Fibroblast of gingiva (primary cell): ENCODE data around the gene STPG3.

ENCODE experiments used
- DNase-seq: peaks from one replicate; pipeline ENCODE4 v3.0.0-alpha.2; 2011; ENCODE audit warnings: low read depth

STPG3 gene

DNA sequence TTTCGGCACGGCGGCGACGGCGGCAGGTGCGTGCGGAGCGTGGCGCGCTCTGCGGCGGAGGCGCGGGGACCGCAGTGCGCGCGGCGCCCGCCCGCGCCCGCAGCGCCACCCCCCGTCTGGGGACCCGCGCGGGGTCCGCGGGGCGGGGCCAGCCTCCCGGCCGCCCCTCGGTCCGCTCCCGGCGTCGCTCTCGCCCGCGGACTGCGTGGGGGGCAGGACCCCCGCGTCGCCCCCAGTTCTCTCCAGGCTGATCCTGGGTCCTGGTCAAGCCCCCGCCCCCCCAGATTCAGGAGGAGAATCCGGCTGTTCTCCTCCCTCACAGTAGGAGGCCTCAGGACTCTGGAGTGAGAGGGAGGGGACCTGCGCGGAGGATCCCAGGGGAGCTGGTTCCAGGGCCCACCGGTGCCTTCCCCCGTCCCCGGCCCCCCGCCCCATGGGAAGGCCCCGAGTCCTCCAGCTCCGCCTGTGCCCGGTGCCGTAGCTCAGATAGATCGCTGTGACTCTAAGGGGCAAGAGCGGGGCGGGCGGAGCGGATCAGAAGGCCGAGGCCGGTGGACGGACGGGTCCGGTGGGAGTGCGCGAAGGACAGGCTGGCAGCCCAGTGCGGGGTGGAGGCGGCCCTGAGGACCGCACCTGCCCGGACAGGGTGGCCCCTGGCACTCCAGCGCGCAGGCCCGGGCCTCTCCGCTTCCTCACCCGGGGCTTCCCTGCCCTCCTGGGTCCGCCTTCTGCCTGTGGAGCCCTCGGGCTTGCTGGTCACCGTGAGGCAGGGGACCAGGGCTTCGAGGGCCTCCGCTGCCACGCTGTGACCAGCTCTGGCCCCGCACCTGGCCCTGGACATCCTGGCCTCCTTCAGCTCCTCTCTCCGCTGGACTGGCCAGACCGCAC, 28.7 kb upstream of the STPG3 start, which contains the start of gene RNF208:
TSS of gene RNF208 (minus strand) at position 51 of the 888 bp plus-strand sequence. CDS start 1,028 bp downstream, outside the sequence.
- DNase-seq, result no peak

DNA sequence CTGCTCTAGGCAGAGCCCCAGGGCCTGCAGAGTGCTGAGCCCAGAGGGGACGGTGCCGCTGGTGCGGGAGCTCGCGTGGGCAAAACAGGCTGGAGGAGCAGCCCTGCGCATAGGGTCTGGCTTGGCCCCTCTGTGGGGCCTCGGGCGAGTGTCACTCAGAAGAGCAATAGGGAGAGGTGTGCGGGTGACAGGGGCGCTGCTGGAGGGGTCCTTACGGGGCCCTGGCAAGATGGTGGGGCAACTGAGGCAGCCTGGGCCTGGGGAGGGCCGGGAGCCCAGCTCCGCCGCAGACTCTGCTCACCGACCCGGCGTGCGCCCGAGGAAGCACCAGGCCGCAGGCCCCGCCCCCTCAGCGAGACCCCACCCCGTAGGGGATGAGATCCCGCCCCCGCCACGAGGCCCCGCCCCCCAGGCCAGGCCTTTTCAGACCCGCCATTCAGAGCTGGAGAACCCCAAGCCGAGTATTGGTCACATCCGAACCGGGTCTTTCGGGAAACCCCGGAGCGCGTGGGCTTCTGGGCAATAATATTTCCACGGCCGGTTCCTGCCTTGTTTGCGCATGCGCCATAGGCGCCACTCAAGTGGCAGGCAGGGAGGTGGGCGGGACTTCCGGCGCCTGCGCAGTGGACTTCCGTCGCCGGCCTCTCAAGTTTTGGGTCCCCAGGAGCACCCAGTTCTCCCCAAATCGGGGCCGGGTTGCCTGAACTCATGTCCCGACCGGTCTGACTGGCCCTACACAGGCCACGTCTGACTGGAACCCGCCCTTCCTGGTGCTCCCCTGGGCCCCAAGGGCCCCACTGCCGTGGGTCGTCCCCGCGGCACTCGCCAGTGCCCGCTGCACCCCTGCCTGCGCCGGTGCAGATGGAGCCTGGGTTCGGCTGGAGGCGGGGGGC, 27.8 kb upstream of the STPG3 start:
- DNase-seq, result peak; percentile 96

DNA sequence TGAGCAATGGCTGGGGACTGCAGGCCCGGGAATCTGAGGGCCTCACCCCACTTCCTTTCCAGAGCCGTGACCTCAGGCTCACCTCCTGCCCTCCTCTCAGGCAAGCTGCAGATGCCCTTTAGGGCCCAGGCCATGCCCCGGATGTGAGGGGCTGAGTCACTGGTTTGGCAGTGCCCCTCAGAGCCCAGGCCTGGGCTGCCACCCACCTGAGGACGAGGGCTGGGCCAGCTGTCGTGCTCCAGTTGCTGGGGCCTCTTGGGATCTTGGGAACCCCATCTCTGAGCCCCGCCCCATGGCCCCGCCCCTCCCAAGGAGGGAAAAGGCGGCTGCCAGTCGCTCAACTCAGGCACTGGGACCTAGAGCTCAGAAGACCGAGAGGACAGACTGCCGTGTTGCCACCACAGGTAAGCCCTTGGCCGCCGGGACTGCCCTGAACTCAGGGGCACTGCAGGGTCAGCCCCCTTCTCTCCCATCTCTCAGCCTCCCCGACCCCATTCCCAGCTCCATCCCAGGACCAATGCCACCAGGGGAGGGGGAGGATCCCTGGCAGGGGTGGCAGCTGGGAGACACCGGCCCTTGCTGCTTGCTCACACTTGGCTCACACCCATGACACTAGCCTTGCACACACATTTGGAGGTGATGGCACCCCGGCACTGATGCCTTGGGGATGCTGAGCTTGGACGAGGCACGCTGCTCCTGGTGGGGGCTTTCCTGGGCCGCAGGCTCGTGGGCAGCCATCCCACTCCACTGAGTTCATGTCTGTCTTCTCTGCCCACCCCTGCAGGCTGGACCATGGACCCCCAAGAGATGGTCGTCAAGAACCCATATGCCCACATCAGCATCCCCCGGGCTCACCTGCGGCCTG, 26.0 kb upstream of the STPG3 start, which contains the start of gene CYSRT1:
TSS of gene CYSRT1 (plus strand) at position 345 of the 865 bp plus-strand sequence. CDS start at position 793, 448 bp downstream.
- DNase-seq, result no peak

DNA sequence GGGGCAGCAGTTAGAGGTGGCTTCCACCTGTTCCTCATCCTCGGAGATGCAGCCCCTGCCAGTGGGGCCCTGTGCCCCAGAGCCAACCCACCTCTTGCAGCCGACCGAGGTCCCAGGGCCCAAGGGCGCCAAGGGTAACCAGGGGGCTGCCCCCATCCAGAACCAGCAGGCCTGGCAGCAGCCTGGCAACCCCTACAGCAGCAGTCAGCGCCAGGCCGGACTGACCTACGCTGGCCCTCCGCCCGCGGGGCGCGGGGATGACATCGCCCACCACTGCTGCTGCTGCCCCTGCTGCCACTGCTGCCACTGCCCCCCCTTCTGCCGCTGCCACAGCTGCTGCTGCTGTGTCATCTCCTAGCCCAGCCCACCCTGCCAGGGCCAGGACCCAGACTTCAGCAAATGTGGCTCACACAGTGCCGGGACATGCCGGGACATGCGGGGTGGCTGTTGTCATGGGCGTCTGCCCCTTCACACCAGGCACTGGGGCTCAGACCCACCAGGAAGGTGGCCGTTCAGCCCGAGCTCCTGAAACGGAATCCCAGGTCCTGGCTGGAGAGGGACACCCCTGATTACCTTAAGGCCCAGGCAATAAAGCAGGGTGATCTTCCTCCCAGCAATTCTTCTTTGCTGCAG, 25.3 kb upstream of the STPG3 start:
- no peak for DNase-seq

DNA sequence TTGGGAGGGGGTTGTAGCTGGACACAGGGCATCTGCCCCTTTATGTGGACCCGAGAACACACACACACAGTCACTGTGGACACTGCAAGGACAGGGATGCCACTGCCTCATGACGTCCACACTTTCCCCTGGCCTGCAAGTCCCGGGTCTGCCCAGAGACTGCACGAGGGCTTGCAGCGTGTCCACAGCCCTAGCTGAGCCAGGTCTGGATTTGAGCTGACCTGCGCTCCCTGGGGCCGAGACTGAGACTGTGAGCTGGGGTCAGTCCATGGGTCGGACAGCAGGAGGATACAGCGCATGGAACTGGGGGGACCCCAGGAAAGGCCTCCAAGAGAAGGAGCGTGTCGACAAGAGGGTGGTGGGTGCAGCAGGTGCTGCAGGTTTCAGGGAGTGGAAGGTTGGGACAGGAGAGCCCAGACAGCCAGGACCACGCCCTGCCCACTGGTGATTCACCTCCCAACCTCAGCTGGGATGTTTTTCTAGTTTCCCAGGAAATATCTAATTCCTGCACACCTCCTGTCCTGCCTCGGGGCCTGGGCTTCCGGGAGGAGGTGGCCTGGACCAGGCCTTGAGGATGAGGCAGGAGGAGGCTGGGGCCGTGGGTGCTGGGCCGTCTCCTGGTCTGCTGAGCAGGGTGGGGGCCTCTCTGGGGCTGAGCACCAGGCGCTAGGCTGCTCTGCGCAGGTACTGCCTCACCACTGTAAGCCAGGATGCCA, 24.6 kb upstream of the STPG3 start:
- DNase-seq, result no peak

DNA sequence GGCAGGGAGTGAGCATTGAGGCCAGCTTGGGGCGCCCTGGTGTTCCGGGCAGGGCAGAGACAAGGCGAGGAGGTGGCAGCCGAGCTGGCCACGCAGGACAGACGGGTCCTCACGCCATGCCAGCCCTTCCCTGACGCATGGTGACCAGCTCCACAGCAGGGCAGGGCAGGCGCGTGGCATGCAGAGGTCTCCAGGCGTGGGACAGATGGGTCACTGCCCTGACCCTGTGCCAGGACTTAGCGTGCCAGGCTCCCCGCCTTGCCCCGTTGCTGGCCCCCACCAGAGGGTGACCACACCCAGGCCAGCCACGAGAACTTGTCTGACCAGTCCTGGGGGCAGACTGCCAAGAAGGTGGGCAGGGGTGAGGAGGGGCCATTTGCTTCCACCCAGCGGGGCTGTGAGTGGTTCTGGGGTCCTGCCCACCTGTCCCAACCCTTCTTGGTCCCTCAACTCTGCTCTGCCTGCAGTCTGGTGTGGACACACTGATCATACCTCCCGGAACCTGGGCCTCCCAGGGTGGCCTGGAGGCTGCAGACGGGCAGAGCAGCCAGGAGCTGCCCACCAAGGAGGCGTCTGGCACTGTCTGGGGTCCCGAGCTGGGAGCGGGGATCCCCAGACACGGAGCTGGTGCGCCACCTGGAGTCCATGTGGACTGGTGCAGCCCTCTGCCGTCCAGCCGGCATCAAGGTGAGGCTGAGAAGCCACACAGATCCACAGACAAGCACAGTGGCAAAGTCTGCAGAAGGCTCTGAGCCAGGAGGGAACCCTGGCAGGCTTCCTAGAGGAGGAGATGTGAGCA, 23.8 kb upstream of the STPG3 start, which contains the start of gene RNF224:
TSS of gene RNF224 (plus strand) at position 449 of the 799 bp plus-strand sequence. CDS start 834 bp downstream, outside the sequence.
- peak; percentile 51 for DNase-seq

DNA sequence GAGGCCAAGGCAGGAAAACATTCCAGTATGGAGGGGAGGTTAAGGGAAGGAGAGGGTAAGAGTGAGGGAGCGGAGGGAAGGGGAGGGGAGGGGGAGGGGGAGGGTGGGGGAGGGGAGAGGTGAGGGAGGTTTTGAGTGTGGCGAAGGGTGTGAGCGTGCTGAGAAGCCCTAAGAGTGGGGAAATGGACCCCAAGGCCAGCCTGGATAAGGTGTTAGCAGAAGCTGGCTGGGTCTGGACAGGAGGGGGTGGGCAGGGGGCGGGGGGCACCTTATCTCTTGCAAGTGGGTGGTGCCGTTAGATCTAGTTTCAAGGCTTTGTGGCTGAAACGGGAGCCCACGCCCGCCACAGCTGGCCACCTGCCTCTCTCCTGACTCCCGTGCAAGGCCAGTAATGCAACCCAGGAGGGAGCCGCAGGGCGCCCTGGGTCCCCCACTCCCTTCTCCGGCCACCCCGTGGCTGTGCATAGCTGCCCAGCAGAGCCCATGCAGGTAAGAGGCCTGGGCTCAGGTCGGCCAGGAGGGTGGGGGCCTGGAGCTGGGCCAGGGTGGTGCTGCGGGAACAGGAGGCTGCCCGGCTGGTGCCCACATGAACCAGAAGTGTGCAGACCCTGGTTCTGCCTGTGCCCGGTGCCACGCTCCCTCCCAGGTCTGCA, 23.1 kb upstream of the STPG3 start:
- no peak for DNase-seq

DNA sequence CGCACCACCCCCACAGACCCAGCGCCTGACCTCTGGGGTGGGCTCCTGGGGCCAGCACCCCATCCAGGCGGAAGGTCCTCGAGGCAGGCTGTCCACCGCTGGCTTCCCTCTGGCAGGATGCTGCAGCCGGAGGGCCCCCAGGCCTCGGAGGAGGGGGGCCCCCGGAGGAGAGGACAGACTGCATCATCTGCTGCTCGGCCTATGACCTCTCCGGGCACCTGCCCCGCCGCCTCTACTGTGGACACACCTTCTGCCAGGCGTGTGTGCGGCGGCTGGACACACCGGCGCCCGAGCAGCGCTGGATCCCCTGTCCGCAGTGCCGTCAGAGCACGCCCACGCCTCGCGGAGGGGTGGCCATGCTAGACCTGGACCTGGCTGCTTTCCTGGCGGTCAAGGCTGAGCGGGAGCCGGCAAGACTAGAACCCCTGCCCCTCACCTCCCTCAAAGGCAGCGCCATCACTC, 22.5 kb upstream of the STPG3 start:
- no peak for DNase-seq

DNA sequence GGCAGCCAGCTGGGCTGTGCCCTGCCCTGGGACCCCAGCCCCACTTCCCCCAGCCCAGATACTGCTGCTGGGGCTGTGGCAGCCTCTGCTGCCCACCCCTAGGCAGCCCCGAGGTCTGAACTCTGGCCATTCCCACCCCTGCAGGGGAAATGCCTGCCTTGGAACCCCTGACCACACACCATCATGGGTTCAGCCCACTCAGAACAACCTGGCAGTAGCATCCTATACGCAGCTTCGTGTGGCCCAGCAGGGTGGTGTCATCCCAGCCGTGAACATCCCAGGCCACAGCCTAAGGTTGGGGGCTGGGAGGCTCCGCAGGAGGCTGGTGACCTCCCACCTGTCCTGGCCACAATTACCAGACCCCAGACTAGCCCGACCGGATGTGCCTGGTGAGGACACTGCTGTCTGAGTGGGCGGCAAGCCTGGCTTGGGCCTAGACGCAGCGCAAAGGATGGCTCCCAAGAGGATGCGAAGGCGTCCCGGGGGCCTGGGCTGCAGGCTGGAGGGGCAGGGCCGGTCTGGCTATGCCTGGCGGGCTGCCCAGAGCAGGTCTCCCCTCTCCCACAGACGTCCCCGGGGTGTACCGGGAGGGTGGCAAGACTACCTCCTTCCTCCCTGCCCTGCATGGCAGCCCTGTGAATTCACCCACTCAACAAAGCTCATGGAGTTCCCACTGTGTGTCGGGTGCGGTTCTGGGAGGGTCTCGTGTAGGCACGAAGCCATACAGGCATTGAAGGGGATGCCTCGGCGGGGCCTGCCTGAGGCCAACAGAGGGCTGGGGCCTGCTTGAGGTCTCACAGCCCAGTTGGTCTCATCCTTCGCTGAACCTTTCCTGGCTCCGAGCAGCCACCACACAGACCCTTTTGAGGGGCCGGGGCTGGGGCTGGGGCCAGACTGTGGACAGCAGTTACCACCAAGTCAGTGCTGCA, 21.9 kb upstream of the STPG3 start:
- DNase-seq, result no peak

DNA sequence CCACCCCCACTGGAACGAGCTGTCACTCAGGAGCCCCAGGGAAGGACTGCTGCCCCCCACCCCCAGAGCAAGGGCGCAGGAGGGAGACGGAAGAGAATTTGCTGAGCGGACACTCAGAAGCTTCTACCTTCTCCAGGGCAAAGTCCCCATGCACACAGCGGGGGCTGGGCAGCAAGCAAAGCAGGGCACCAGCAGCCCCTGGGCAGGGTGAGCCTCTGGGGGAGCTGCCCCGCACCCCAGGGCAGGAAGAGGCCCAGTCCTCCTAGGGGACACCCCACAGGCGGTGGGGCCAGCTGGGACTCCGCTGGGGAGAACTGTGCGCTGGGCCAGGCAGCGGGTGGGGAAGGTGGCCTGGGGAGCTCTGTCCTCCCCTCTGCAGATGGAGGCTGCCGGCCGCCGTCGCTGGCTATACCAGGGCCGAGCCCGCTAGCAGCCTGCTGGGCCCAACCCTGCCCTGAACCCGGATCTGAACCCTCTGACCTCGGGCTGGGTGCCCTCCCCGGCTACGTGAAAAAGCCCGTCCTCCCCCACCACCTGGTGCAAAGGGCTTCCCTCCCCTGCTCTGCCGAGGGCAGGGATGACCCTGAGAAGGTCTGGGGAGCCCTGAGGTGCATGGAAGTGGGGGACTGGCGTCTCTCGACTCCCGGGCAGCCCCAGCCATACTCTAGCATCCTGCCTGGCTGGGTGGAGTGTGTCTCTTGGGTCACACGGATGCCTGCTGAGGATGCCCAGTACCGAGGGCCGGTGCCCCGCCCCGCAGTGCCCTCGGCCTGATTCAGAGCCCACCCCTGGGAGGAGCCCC, 21.0 kb upstream of the STPG3 start:
- DNase-seq, result no peak

DNA sequence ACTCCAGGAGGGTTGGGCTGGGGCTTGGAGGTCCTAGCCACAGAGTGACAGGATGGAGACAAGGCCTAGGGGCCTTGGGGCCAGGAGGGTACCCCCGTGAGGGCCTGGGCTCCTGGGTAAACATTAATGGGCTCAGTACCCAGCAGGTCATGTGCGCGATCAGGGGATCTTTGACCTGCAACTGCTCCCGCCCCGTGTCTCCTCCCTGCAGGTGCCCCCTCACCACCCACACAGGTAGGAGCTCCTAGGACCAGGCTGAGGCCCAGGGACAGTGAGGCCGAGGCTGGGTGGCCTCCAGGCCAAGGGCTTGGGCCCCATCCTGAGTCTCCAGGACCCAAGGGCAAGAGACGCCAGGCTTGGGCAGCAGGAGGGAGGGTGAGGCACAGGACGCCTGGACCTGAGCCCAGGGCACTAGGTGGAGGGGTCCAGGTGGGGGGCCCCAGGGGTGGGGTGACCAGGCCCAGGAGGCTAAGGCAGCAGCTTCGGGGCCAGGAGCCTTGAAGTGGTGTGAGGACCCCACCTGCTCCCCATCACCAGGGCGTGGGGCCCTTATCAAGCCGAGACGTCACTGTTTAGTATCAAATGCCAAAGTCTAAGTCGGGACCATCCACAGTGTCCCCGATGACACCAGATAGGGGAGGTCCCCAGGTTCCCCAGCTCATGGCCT, 20.2 kb upstream of the STPG3 start, which contains the start of gene SLC34A3:
TSS of gene SLC34A3 (plus strand) at position 197 of the 667 bp plus-strand sequence. CDS start 802 bp downstream, outside the sequence.
- DNase-seq, result no peak

DNA sequence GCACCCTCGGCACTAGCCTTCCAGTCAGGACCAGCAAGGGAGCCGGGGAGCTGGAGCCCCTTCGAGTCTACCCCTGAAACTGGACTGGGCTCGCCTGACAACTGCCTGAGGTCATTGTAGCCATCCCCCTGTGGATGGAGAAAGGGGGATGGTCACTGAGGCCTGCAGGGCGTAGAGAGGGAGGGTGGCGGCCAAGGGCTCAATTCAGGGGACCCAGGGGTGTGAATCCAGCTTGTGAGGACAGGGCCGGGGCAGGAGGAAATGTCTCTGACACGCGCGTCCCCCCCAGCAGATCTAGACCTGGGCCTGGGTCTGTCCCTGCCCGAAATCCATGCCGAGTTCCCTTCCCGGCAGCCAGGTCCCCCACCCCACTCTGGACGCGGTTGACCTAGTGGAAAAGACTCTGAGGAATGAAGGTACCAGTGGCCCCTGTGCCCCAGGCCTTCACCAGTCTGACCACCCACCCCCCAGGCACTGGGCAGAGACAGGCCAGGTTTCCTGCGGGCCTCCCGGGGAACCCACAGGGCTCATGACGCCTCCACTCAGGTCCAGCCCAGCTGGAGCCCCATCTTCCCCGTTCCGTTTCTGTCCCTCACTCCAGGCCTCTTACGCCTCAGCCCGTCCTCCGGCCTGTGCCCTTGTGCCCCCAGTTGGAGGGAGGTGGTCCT, 19.6 kb upstream of the STPG3 start:
- no peak for DNase-seq

DNA sequence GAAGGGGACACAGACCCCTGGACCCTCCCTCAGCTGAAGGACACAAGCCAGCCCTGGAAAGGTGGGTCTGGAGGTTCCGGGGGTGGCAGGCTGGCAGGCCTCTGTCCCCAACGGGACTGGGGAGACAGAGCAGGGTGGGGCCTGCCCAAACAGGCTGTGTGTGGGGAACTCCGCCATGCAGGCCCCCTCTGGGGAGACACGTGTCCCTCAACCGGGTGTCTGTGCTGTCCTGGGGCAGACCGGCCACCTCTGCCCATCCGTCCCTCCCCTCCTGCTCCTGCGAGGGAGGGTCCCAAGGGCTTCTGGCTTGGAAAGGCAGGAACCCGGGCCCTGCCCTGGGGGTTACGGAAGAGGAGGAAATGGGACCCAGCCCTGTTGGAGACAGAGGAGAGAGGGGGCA, 19.0 kb upstream of the STPG3 start:
- DNase-seq, result no peak

DNA sequence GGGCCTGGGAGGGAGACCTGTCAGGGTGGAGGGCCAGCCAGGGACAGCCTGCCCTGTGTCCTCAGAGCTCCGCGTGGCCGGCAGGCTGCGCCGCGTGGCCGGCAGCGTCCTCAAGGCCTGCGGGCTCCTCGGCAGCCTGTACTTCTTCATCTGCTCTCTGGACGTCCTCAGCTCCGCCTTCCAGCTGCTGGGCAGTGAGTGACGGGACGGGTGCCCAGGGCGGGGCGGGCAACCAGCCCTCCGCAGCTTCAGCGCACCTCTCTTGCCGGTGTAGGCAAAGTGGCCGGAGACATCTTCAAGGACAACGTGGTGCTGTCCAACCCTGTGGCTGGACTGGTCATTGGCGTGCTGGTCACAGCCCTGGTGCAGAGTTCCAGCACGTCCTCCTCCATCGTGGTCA, 18.6 kb upstream of the STPG3 start:
- DNase-seq, result no peak

DNA sequence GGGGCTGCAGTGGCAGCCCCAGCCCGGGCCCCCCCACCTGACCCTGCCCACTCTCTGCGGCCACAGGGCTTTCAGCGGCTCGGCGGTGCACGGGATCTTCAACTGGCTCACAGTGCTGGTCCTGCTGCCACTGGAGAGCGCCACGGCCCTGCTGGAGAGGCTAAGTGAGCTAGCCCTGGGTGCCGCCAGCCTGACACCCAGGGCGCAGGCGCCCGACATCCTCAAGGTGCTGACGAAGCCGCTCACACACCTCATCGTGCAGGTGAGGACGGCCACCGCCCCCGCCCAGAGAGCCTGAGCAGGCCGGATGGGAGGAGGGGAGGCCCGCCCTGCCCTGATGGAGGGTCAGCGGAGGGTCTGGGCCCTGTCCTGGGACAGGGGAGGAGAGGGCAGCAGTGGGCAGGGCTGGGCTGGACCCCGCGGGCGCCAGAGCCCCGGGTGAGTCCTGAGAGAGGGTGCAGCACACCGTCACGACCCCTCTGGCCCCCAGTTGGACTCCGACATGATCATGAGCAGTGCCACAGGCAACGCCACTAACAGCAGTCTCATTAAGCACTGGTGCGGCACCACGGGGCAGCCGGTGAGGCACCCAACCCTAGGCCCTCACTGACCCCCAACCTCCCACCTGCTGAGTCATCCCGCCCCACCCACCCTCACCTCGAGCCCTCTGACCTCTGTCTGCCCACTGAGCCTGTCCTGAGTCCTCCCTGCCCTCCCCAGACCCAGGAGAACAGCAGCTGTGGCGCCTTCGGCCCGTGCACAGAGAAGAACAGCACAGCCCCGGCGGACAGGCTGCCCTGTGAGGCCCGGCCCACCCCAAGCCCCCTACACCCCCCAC, 17.7 kb upstream of the STPG3 start:
- DNase-seq, result no peak
